Lung (tissue), 12 donors: ENCODE data around the gene PTP4A2. TPM values are rescaled to one million over a fixed set of nuclear protein-coding genes. Genes with fewer than 3 reads are reported as not detected.

ENCODE experiments used
- ATAC-seq: fragments of 200-7000 bp; cut with Tn5 transposase; one replicate; pipeline ENCODE4 v1.9.1; 2020; ENCODE audit warnings: moderate number of reproducible peaks; ENCODE audit not compliant: insufficient read depth, low FRiP score
- DNase-seq, 3 donors: peaks; one replicate each; pipeline ENCODE4 v3.0.0-alpha.2; 2013 to 2017
- H3K27ac ChIP-seq, 2 donors: one replicate each; pipeline ENCODE4 v1.5.1; 2013; ENCODE audit warnings: mild to moderate bottlenecking in 2 of 2, moderate library complexity in 2 of 2, control low read depth in 1 of 2, inconsistent platforms in 1 of 2, low read depth in 1 of 2, low read length in 1 of 2
- H3K27me3 ChIP-seq, 3 donors: one replicate each; pipeline ENCODE4 v1.5.1; 2013; ENCODE audit warnings: low read length in 2 of 3; ENCODE audit not compliant: control insufficient read depth in 3 of 3, insufficient read depth in 3 of 3
- H3K36me3 ChIP-seq, 4 donors: one replicate each; pipeline ENCODE4 v1.5.1; 2013; ENCODE audit warnings: low read length in 4 of 4, mild to moderate bottlenecking in 1 of 4, moderate library complexity in 1 of 4; ENCODE audit not compliant: control insufficient read depth in 4 of 4, insufficient read depth in 4 of 4
- H3K4me1 ChIP-seq, 5 donors: one replicate each; pipeline ENCODE4 v1.5.1; 2013; ENCODE audit warnings: low read length in 5 of 5, mild to moderate bottlenecking in 2 of 5, moderate library complexity in 1 of 5; ENCODE audit not compliant: control insufficient read depth in 5 of 5, insufficient read depth in 5 of 5
- H3K4me3 ChIP-seq: one replicate; pipeline ENCODE4 v1.5.1; 2013; ENCODE audit warnings: mild to moderate bottlenecking, control low read depth, moderate library complexity
- H3K9ac ChIP-seq, 2 donors: one replicate each; pipeline ENCODE4 v1.5.1; 2013; ENCODE audit warnings: low read length in 2 of 2, control low read depth in 1 of 2; ENCODE audit not compliant: insufficient read depth in 1 of 2
- H3K9me3 ChIP-seq, 4 donors: one replicate each; pipeline ENCODE4 v1.5.1; 2013; ENCODE audit warnings: low read length in 3 of 4, mild to moderate bottlenecking in 1 of 4, moderate library complexity in 1 of 4; ENCODE audit not compliant: control insufficient read depth in 4 of 4, insufficient read depth in 3 of 4
- CTCF ChIP-seq: IDR thresholded peaks from 2 replicates; pipeline ENCODE4 v1.5.1; 2012; ENCODE audit warnings: mild to moderate bottlenecking; ENCODE audit errors: control extremely low read depth, extremely low read depth
- WGBS, 2 donors: extraction: QIAGEN DNeasy Blood & Tissue Kit; methylation state at CpG; one replicate each; pipeline ENCODE4 v1.1.7; 2013; 5-methylcytosine and 5-hydroxymethylcytosine counted together
- polyA plus RNA-seq, 2 donors: library from polyadenylated mRNA; stranded (reverse); fragments of 200-250 nt; gene quantifications; one replicate each; pipeline ENCODE4 v1.2.1, GENCODE V29; 2013
- total RNA-seq, 2 donors: library from RNA; depleted of rRNA in 1 of 2; stranded (reverse); fragments of >200 nt in 1 of 2; gene quantifications; one replicate each; pipeline ENCODE4 v1.2.1, GENCODE V29; 2014 to 2021
- donor health status: control.
- donor health status: control.
- donor health status: Bipolar disorder and iron deficiency.
- donor health status: healthy.
- donor health status: DM: yes; HTN: yes; CAD: no.

The PTP4A2 gene
- total and polyA plus RNA-seq, 4 donors = 90.4 to 274 (median 163) TPM

GRCh38 chr1:31879981-31880608 is 58.1 kb downstream of the PTP4A2 start:
- ATAC-seq (no peak), DNase-seq (no peak)
- Histone ChIP-seq H3K9ac (no peak overlapping the region), H3K36me3 (no peaks in the 10 kb centered on the region), H3K4me3 (no peak overlapping the region), H3K27ac (no peak overlapping the region), H3K27me3 (no peaks in the 10 kb centered on the region), H3K9me3 (no peaks in the 10 kb centered on the region), H3K4me1 (no peaks in the 10 kb centered on the region)
- no peak for TF ChIP-seq CTCF
- WGBS, 2 donors = 70 to 92% methylated on average over 4 of the region's 4 CpGs

DNA sequence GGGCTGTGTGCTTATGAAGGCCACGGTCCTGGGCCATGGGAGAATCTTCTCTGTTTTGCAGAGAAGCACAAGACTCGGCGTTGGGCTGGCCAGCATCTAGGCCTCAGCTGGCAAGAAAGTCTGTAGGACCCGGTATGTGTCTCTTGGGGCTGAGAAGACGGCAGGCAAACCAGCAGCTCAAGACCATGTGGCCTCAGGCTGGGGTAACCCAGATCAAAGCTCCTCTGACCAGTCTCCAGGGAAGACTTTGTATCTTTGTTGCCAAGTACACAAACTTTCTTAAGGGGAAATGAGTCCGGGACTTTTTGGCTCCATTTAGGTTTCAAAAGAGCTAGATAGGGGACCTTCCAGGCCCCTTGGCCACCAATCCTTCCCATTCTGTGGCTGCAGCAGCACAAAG is 60.1 kb downstream of the PTP4A2 start:
- H3K9me3 ChIP-seq = no peaks in the 10 kb centered on the region
- WGBS, 2 donors = 80 to 91% methylated on average over 6 of the region's 6 CpGs
- no peaks in the 10 kb centered on the region for H3K27me3 ChIP-seq
- DNase-seq (no peak), ATAC-seq (no peak)
- no peaks in the 10 kb centered on the region for H3K36me3 ChIP-seq
- no peak overlapping the region for H3K27ac ChIP-seq
- H3K4me3 ChIP-seq = no peak overlapping the region
- H3K9ac ChIP-seq = no peak overlapping the region
- no peaks in the 10 kb centered on the region for H3K4me1 ChIP-seq
- no peak for TF ChIP-seq CTCF

DNA sequence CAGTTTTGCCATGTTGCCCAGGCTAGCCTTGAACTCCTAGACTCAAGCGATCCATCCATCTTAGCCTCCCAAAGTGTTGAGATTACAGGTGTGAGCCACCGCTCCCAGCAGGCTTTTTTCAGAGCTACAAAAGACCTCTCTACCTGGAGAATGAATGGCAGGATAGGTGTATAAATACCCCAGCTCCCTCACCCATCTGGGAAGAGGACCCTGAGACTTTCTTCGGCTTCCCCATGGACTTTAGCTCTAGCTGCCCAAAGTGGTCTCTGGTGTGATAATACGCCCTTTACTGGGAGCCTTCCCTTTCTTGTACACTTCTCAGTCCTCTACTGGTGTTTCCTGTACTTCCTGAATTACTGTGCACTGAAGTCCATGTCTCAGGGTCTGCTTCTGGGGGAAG is 60.6 kb downstream of the PTP4A2 start:
- Histone ChIP-seq H3K27me3 (no peaks in the 10 kb centered on the region), H3K36me3 (no peaks in the 10 kb centered on the region), H3K4me1 (no peaks in the 10 kb centered on the region), H3K4me3 (no peak overlapping the region), H3K9me3 (no peaks in the 10 kb centered on the region), H3K27ac (no peak overlapping the region), H3K9ac (no peak overlapping the region)
- 91 to 94% methylated on average over 4 of the region's 4 CpGs for WGBS, 2 donors
- ATAC-seq (no peak), DNase-seq (no peak)
- no peak for TF ChIP-seq CTCF
